Colonic mucosa (tissue), 4 donors: ENCODE results near the gene CCDC191. TPM values are rescaled to one million over a fixed set of nuclear protein-coding genes. Genes with fewer than 3 reads are reported as not detected.

Source experiments
- DNase-seq: peaks from one replicate; pipeline ENCODE4 v3.0.0-alpha.2; 2020
- H3K27ac ChIP-seq: fragments of 200-600 bp; one replicate; pipeline ENCODE4 v1.8.0; 2021
- H3K27me3 ChIP-seq: fragments of 200-600 bp; one replicate; pipeline ENCODE4 v1.8.0; 2021
- H3K36me3 ChIP-seq: fragments of 200-600 bp; one replicate; pipeline ENCODE4 v1.8.0; 2021
- H3K4me1 ChIP-seq: fragments of 200-600 bp; one replicate; pipeline ENCODE4 v1.8.0; 2021; ENCODE audit warnings: mild to moderate bottlenecking
- H3K4me3 ChIP-seq: fragments of 200-600 bp; one replicate; pipeline ENCODE4 v1.8.0; 2021
- H3K9ac ChIP-seq, 2 donors: one replicate each; pipeline ENCODE4 v1.7.0; 2013; ENCODE audit warnings: control low read depth in 2 of 2, low read depth in 2 of 2, low read length in 2 of 2
- H3K9me3 ChIP-seq: fragments of 200-600 bp; one replicate; pipeline ENCODE4 v1.8.0; 2021
- CTCF ChIP-seq: fragments of 200-600 bp; IDR thresholded peaks from one replicate; pipeline ENCODE4 v1.8.0; 2022; ENCODE audit warnings: antibody characterized with exemption, mild to moderate bottlenecking
- intact Hi-C: fragments of 100-400 bp; cut with DNase I; formaldehyde crosslinking; loops from one replicate; pipeline ENCODE4 v1.14.1; 2022
- total RNA-seq, 2 donors: library from RNA; stranded (reverse); fragmentation: NEBNext Ultra II Directional in 1 of 2; extraction: Animal tissue kit (Norgen Biotek cat#: 25700) in 1 of 2; gene quantifications; one replicate each; pipeline ENCODE4 v1.2.1, GENCODE V29; 2021
- donor health status: healthy.
- donor health status: DM: no; HTN: no; CAD: no.
- donor health status: DM: no; HTN: no; CAD: no.

The CCDC191 gene
- total RNA-seq, 2 donors from 2014 or later: 3.1 TPM

GRCh38 chr3:114101101-114101500 is 44.8 kb upstream of the CCDC191 start:
- intact Hi-C loops: no loop called here
- Histone ChIP-seq H3K4me3 (no peak overlapping the region), H3K27me3 (no peaks in the 10 kb centered on the region), H3K36me3 (no peaks in the 10 kb centered on the region), H3K9ac (no peak overlapping the region), H3K4me1 (no peaks in the 10 kb centered on the region), H3K27ac (no peak overlapping the region), H3K9me3 (no peaks in the 10 kb centered on the region)
- TF ChIP-seq CTCF: no peak
- no peak for DNase-seq

GRCh38 chr3:114095796-114096195 is 39.5 kb upstream of the CCDC191 start:
- no peak overlapping the region for H3K9ac ChIP-seq
- intact Hi-C loops: no loop called here
- no peaks in the 10 kb centered on the region for H3K27me3 ChIP-seq
- H3K4me3 ChIP-seq: no peak overlapping the region
- no peak for TF ChIP-seq CTCF
- no peak for DNase-seq
- H3K27ac ChIP-seq: no peak overlapping the region
- H3K9me3 ChIP-seq: no peaks in the 10 kb centered on the region
- no peaks in the 10 kb centered on the region for H3K4me1 ChIP-seq
- H3K36me3 ChIP-seq: no peaks in the 10 kb centered on the region

- H3K27me3 ChIP-seq: no peaks in the 10 kb centered on the region
- H3K4me1 ChIP-seq: no peaks in the 10 kb centered on the region
- no peak for DNase-seq
- intact Hi-C loops: no loop called here
- no peak for TF ChIP-seq CTCF
- no peak overlapping the region for H3K9ac ChIP-seq
- no peak overlapping the region for H3K27ac ChIP-seq
- no peaks in the 10 kb centered on the region for H3K9me3 ChIP-seq
- H3K4me3 ChIP-seq: no peak overlapping the region
- H3K36me3 ChIP-seq: no peaks in the 10 kb centered on the region
Observed at GRCh38 chr3:114093596-114093995, 37.3 kb upstream of the CCDC191 start.

GRCh38 chr3:114093016-114093380 is 36.7 kb upstream of the CCDC191 start:
- Histone ChIP-seq H3K9ac (no peak overlapping the region), H3K9me3 (no peaks in the 10 kb centered on the region), H3K27ac (no peak overlapping the region), H3K36me3 (no peaks in the 10 kb centered on the region), H3K4me3 (no peak overlapping the region), H3K27me3 (no peaks in the 10 kb centered on the region), H3K4me1 (no peaks in the 10 kb centered on the region)
- no peak for DNase-seq
- intact Hi-C loops: no loop called here
- no peak for TF ChIP-seq CTCF

GRCh38 chr3:114092151-114093015 is 36.1 kb upstream of the CCDC191 start:
- no peak overlapping the region for H3K27ac ChIP-seq
- intact Hi-C loops: no loop called here
- H3K36me3 ChIP-seq: no peaks in the 10 kb centered on the region
- H3K9ac ChIP-seq: no peak overlapping the region
- DNase-seq: no peak
- no peaks in the 10 kb centered on the region for H3K4me1 ChIP-seq
- TF ChIP-seq CTCF: no peak
- no peaks in the 10 kb centered on the region for H3K27me3 ChIP-seq
- H3K9me3 ChIP-seq: no peaks in the 10 kb centered on the region
- H3K4me3 ChIP-seq: no peak overlapping the region
